Transverse colon (tissue), 4 donors: ENCODE data around the gene NRAS. TPM values are rescaled to one million over a fixed set of nuclear protein-coding genes. Genes with fewer than 3 reads are reported as not detected.

Experiments
- DNase-seq: peaks from one replicate; pipeline ENCODE4 v3.0.0-alpha.2; 2019
- H3K27ac ChIP-seq, 4 donors: fragments of 200-600 bp; sonication (generic); 2 replicates each; pipeline ENCODE4 v1.5.1; 2016 to 2018; ENCODE audit warnings: inconsistent platforms in 4 of 4
- H3K27me3 ChIP-seq: fragments of 200-600 bp; sonication (generic); 2 replicates; pipeline ENCODE4 v1.5.1; 2017; ENCODE audit warnings: inconsistent platforms
- H3K36me3 ChIP-seq, 4 donors: fragments of 200-600 bp; sonication (generic); 2 replicates each; pipeline ENCODE4 v1.5.1; 2017 to 2019; ENCODE audit warnings: inconsistent platforms in 4 of 4
- H3K4me1 ChIP-seq, 4 donors: fragments of 200-600 bp; sonication (generic); 2 replicates each; pipeline ENCODE4 v1.5.1; 2017 to 2020; ENCODE audit warnings: inconsistent platforms in 4 of 4
- H3K4me3 ChIP-seq, 4 donors: fragments of 200-600 bp; sonication (generic); 1 replicate in 1 of 4; 2 replicates in 3 of 4; pipeline versions ENCODE4 v1.5.1 to v1.6.1; 2017 to 2019; ENCODE audit warnings: inconsistent platforms in 4 of 4
- H3K9me3 ChIP-seq, 2 donors: fragments of 200-600 bp; sonication (generic); 2 replicates each; pipeline ENCODE4 v1.5.1; 2017 to 2019; ENCODE audit warnings: inconsistent platforms in 2 of 2
- EP300 ChIP-seq: sonication (generic); formaldehyde crosslinking; IDR thresholded peaks from one replicate; pipeline ENCODE4 v1.6.1; 2017; ENCODE audit warnings: antibody characterized with exemption, low read depth
- POLR2A ChIP-seq: fragments of 450-650 bp; IDR thresholded peaks from one replicate; pipeline ENCODE4 v1.6.1; 2016; ENCODE audit warnings: antibody characterized with exemption, mild to moderate bottlenecking, moderate library complexity
- POLR2AphosphoS5 ChIP-seq, 3 donors: sonication (generic); formaldehyde crosslinking; IDR thresholded peaks; one replicate each; pipeline ENCODE4 v1.6.1; 2016; ENCODE audit warnings: antibody characterized with exemption in 3 of 3
- WGBS, 2 donors: methylation state at CpG; one replicate each; pipeline ENCODE4 v1.1.5; 2018; ENCODE audit warnings: low coverage in 1 of 2; 5-methylcytosine and 5-hydroxymethylcytosine counted together
- in situ Hi-C, 4 donors: fragments of 200-750 bp; cut with MboI; loops; one replicate each; pipeline versions ENCODE4 v1.15.0 to v1.15.1; 2017; ENCODE audit warnings: low sequenced_read_pairs in 3 of 4, low pct_ligation_motif_present in 1 of 4, low pct_unique_long_range_greater_than_20kb in 1 of 4
- intact Hi-C: fragments of 100-400 bp; cut with DNase I; formaldehyde crosslinking; loops from one replicate; pipeline ENCODE4 v1.15.1; 2023; ENCODE audit warnings: low total_unique reads
- small RNA-seq, 4 donors: library from RNA; depleted of rRNA; stranded (forward); fragments of <200 nt; gene quantifications; one replicate each; pipeline ENCODE3, GENCODE V24; 2016
- total RNA-seq, 4 donors: library from RNA; depleted of rRNA; stranded (reverse); fragments of >200 nt; gene quantifications; one replicate each; pipeline ENCODE4 v1.1.0, GENCODE V29; 2016
- TF ChIP-seq, protein P1 (sequence below), 5 experiments: fragments of 200-600 bp in 3 of 5; fragments of 450-650 bp in 2 of 5; sonication (generic) in 3 of 5; IDR thresholded peaks; 1 replicate in 2 of 5; 2 replicates in 3 of 5; pipeline ENCODE4 v1.5.1; 2016 to 2017; ENCODE audit warnings: antibody characterized with exemption in 5 of 5, inconsistent platforms in 3 of 5, mild to moderate bottlenecking in 2 of 5, moderate library complexity in 1 of 5

NRAS gene
- total RNA-seq, 4 donors from 2014 or later: 14.5 to 56.3 (median 44.6) TPM

DNA sequence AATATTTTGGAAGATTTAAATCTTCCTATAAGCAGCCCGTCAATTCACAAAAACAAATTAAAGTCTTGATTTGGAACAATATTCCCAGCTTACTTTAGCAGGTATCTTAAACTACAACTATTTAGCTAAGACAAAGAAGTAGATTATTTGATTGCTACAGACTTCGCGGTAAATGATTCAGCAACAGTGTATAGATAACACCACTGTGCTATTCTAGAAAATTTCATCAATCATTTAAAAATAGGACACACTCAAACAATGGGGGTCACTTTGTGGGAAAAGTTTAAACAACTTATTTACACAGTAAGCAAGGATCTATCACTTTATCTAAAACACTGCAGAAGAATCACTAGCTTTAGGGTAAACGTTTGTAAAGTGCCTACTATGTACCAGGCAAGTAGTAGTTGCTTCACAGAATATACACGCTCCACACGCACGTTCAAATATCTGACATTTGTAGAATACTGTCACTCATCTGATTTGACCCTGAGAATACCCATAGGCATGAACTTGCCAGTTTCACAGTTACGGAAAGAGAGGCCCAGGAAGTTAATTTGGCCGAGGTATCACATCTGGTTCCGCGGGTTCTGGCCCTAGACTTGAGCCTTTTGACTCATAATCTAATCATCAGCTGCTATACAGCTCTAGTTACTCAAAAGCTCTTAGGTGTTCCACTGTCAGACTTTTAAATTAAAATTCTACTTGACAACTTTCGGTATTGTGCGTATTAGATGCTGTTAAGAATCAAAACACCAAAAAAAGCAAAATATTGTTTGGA is 47.6 kb downstream of the NRAS start:
- 49% methylated on average over 6 to 13 of the region's 13 CpGs for WGBS, 2 donors
- peak overlapping the region; percentile 76 to 85 (median 81) for H3K27ac ChIP-seq
- no peak for DNase-seq
- H3K4me3 ChIP-seq: peak overlapping the region; percentile 46 to 73 (median 54)
- intact Hi-C loops (no loop called here), in situ Hi-C loops (no loop called here)
- H3K36me3 ChIP-seq: no peaks in the 10 kb centered on the region
- H3K4me1 ChIP-seq: peaks cover 0 to 16% (median 5%) of the 10 kb centered on the region in 4 donors
- no peaks in the 10 kb centered on the region for H3K27me3 ChIP-seq
- TF ChIP-seq POLR2A: no peak
- TF ChIP-seq POLR2AphosphoS5 (IDR thresholded peaks at IDR 0.05): no peak
- TF ChIP-seq, protein P1, sequence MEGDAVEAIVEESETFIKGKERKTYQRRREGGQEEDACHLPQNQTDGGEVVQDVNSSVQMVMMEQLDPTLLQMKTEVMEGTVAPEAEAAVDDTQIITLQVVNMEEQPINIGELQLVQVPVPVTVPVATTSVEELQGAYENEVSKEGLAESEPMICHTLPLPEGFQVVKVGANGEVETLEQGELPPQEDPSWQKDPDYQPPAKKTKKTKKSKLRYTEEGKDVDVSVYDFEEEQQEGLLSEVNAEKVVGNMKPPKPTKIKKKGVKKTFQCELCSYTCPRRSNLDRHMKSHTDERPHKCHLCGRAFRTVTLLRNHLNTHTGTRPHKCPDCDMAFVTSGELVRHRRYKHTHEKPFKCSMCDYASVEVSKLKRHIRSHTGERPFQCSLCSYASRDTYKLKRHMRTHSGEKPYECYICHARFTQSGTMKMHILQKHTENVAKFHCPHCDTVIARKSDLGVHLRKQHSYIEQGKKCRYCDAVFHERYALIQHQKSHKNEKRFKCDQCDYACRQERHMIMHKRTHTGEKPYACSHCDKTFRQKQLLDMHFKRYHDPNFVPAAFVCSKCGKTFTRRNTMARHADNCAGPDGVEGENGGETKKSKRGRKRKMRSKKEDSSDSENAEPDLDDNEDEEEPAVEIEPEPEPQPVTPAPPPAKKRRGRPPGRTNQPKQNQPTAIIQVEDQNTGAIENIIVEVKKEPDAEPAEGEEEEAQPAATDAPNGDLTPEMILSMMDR (IDR thresholded peaks at IDR 0.05): no peak
- TF ChIP-seq EP300: no peak
- H3K9me3 ChIP-seq: no peaks in the 10 kb centered on the region

DNA sequence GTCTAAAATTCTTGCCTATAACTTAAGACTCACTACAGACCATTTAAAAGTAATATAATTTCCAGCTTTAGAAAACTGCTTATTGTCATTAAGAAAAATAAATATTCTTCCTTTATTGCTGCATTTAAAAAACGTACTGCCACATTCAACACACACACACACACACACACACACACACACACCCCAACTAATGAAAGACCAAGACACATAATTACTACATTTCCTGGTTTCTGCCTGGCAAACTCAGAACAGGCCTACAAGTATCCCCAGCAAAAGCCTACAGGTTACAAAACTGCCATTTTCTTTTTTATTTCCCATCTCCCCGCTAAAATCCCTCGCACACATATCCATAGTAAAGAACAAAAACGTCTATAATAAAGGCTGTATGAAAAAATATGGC is 48.2 kb downstream of the NRAS start:
- DNase-seq: no peak
- H3K9me3 ChIP-seq: no peaks in the 10 kb centered on the region
- H3K4me1 ChIP-seq: peaks cover 0 to 16% (median 5%) of the 10 kb centered on the region in 4 donors
- no peak overlapping the region for H3K4me3 ChIP-seq
- in situ Hi-C loops: no loop called here
- H3K36me3 ChIP-seq: no peaks in the 10 kb centered on the region
- H3K27ac ChIP-seq: no peak overlapping the region
- TF ChIP-seq POLR2AphosphoS5 (IDR thresholded peaks at IDR 0.05): no peak
- no peak for TF ChIP-seq POLR2A
- TF ChIP-seq EP300: no peak
- TF ChIP-seq, protein P1 (IDR thresholded peaks at IDR 0.05): no peak
- intact Hi-C loops: no loop called here
- WGBS, 2 donors: 64 to 87% methylated on average over 4 of the region's 4 CpGs
- H3K27me3 ChIP-seq: no peaks in the 10 kb centered on the region

DNA sequence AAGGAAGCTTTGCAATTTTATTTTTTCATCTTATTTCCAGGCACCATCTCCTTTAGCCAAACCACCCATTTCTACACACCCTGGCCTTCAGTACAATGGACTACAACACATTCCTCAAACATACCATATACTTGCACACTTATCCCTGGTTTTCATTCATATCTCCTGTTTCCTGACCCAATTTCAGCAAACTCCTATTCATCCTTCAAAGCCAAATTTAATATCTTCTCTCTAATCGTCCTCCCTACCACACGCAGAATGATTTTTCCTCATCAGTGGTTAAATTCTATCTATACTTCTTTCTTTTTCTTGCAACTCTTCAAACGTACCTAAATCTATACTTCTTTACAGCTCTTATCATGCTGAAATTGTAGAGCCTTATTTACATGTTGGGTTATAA is 49.6 kb downstream of the NRAS start:
- no peaks in the 10 kb centered on the region for H3K27me3 ChIP-seq
- in situ Hi-C loops: no loop called here

DNA sequence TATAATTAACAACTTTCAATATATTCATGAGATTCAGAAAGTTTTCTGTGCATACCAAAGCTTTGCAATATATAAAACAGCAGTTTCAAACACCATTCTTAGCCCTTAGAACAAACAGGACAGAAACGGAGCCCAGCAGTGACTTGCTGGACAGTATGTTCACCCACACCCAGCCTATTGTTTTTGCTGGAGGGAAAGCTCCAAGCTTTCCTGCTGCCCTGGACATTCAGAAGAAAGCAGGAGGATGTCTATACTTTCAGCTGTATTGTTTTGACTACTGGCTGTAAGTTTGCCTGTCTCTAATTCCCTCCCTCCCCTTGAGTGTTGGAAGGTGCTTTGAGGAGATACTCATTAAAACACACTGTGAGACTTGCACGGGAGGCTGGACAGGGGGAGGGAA is 56.3 kb downstream of the NRAS start:
- in situ Hi-C loops: no loop called here
- no peaks in the 10 kb centered on the region for H3K27me3 ChIP-seq
- WGBS, 2 donors: 45 to 57% methylated on average over 2 of the region's 2 CpGs
- no peaks in the 10 kb centered on the region for H3K4me1 ChIP-seq
- no peak overlapping the region for H3K27ac ChIP-seq
- no peaks in the 10 kb centered on the region for H3K9me3 ChIP-seq
- intact Hi-C loops: no loop called here
- H3K36me3 ChIP-seq: no peaks in the 10 kb centered on the region
- DNase-seq: no peak
- H3K4me3 ChIP-seq: no peak overlapping the region
- TF ChIP-seq EP300: no peak
- TF ChIP-seq POLR2AphosphoS5 (IDR thresholded peaks at IDR 0.05): no peak
- TF ChIP-seq POLR2A: no peak
- TF ChIP-seq, protein P1 (IDR thresholded peaks at IDR 0.05): no peak

More for the DNA sequence above, 49.6 kb downstream of the NRAS start:
- Histone ChIP-seq H3K4me3 (no peak overlapping the region), H3K9me3 (no peaks in the 10 kb centered on the region), H3K36me3 (no peaks in the 10 kb centered on the region), H3K4me1 (peaks cover 0 to 16% (median 5%) of the 10 kb centered on the region in 4 donors), H3K27ac (no peak overlapping the region)
- WGBS, 2 donors: 85% methylated on average over 3 of the region's 3 CpGs
- TF ChIP-seq POLR2AphosphoS5 (IDR thresholded peaks at IDR 0.05) (no peak), POLR2A (no peak), EP300 (no peak)
- TF ChIP-seq, protein P1 (IDR thresholded peaks at IDR 0.05): no peak
- intact Hi-C loops: no loop called here
- no peak for DNase-seq

Small RNA genes lying within 50 kb of the gene (small RNA-seq; reads per million reads assigned to genes)
- gene RN7SL432P (0 reads per million in 4 donors), gene RNY1P13 (0 reads per million in 4 donors)

Other genes with a start within 250 kb of the NRAS start
- gene TRIM33, start 205.6 kb downstream of the NRAS start, total RNA-seq: 10 to 100 TPM; 35.4 to 53.7 (median 44.1) TPM
- gene BCAS2, start 135.2 kb downstream of the NRAS start, total RNA-seq: 10 to 100 TPM; 22.4 to 26.5 (median 24.5) TPM
- gene DENND2C, start 46.7 kb downstream of the NRAS start, total RNA-seq: 1 to 10 TPM in 3 of 4 donors, under 1 TPM in 1; 0.80 to 2.5 (median 1.4) TPM
- gene AMPD1, start 21.2 kb downstream of the NRAS start, total RNA-seq: 1 to 10 TPM in 2 of 4 donors, under 1 TPM in 1, not detected in 1; 0.82 to 3.2 (median 1.9) TPM
- 1,000 to 10,000 TPM in 1 of 4 donors, 100 to 1,000 TPM in 3; 264 to 1,040 (median 739) TPM for gene CSDE1, start 41.2 kb upstream of the NRAS start, total RNA-seq
- gene SIKE1, start 63.9 kb upstream of the NRAS start, total RNA-seq: 10 to 100 TPM; 20.9 to 44.5 (median 35.3) TPM
- not detected for gene SYCP1, start 138.1 kb upstream of the NRAS start, total RNA-seq